Adrenal gland (tissue), 5 donors: ENCODE data around the gene FBXO3.
A peak's percentile ranks its signal among the peaks of the same experiment; 100 is the strongest.

Source experiments
- CTCF ChIP-seq, 6 experiments: fragments of 450-650 bp in 4 of 6; fragments of 200-600 bp in 2 of 6; sonication (generic) in 1 of 6; IDR thresholded peaks; 1 replicate in 5 of 6; 2 replicates in 1 of 6; pipeline versions ENCODE4 v1.5.1 to v1.8.0; 2016 to 2021; ENCODE audit warnings: antibody characterized with exemption in 6 of 6, mild to moderate bottlenecking in 2 of 6, moderate library complexity in 1 of 6
- POLR2A ChIP-seq, 2 donors: fragments of 450-650 bp; IDR thresholded peaks; one replicate each; pipeline ENCODE4 v1.6.1; 2017; ENCODE audit warnings: antibody characterized with exemption in 2 of 2, mild to moderate bottlenecking in 2 of 2, moderate library complexity in 1 of 2
- donor health status: DM: no; HTN: no; CAD: no.

GRCh38 chr11:33773987-33774735, at the start of gene FBXO3:
- peak in 1 of 2 donors; percentile 42 for TF ChIP-seq POLR2A (IDR thresholded peaks at IDR 0.05)
- TF ChIP-seq CTCF (IDR thresholded peaks at IDR 0.05): no peak
